Upper lobe of left lung (tissue), 4 donors: ENCODE data around the gene POMGNT1.

Source experiments
- EP300 ChIP-seq, 4 donors: sonication (generic); formaldehyde crosslinking; IDR thresholded peaks; one replicate each; pipeline ENCODE4 v1.5.1; 2017; ENCODE audit warnings: antibody characterized with exemption in 4 of 4, control low read depth in 2 of 4
- POLR2A ChIP-seq, 4 donors: fragments of 450-650 bp; IDR thresholded peaks; one replicate each; pipeline ENCODE4 v1.5.1; 2016 to 2017; ENCODE audit warnings: antibody characterized with exemption in 4 of 4, mild to moderate bottlenecking in 2 of 4
- POLR2AphosphoS5 ChIP-seq, 2 donors: sonication (generic); formaldehyde crosslinking; IDR thresholded peaks; one replicate each; pipeline ENCODE4 v1.5.1; 2017; ENCODE audit warnings: antibody characterized with exemption in 2 of 2
- TF ChIP-seq, protein P1 (sequence below), 6 experiments: fragments of 450-650 bp in 4 of 6; fragments of 200-600 bp in 2 of 6; sonication (generic) in 2 of 6; IDR thresholded peaks; one replicate each; pipeline ENCODE4 v1.5.1; 2016 to 2019; ENCODE audit warnings: antibody characterized with exemption in 6 of 6

DNA sequence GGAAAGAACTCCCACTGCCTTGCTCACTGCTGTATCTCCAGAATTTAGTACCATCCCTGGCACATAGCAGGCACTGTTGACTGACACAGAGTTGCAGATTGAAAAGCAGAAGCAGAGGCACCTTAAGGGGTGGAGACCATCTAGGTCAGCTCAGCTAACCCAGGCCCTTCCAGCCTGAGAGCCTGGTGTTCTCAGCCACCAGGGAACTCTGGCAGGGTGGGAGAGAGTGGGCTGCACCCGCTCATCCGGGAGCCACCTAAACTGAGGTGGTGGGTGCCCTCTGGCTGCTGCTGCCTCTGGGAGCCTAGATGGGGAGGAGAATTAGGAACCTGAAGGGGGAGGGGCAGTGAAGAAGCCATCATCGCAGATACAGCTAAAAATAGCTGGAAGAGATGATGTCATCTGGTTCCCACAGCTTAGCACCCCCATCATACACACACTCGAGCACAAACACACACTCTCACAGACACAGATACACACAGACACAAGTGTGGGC is 24.8 kb downstream of the POMGNT1 start:
- no peak for TF ChIP-seq POLR2A (IDR thresholded peaks at IDR 0.05)
- TF ChIP-seq, protein P1, sequence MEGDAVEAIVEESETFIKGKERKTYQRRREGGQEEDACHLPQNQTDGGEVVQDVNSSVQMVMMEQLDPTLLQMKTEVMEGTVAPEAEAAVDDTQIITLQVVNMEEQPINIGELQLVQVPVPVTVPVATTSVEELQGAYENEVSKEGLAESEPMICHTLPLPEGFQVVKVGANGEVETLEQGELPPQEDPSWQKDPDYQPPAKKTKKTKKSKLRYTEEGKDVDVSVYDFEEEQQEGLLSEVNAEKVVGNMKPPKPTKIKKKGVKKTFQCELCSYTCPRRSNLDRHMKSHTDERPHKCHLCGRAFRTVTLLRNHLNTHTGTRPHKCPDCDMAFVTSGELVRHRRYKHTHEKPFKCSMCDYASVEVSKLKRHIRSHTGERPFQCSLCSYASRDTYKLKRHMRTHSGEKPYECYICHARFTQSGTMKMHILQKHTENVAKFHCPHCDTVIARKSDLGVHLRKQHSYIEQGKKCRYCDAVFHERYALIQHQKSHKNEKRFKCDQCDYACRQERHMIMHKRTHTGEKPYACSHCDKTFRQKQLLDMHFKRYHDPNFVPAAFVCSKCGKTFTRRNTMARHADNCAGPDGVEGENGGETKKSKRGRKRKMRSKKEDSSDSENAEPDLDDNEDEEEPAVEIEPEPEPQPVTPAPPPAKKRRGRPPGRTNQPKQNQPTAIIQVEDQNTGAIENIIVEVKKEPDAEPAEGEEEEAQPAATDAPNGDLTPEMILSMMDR (IDR thresholded peaks at IDR 0.05) = no peak
- TF ChIP-seq POLR2AphosphoS5 (IDR thresholded peaks at IDR 0.05) = no peak
- no peak for TF ChIP-seq EP300 (IDR thresholded peaks at IDR 0.05)
